ENCODE data around the gene GAPDHS. TPM values are rescaled to one million over a fixed set of nuclear protein-coding genes. Genes with fewer than 3 reads are reported as not detected.

GAPDHS gene
- not detected for total RNA-seq

GRCh38 chr19:35533201-35533821, at the start of gene GAPDHS:
Gene GAPDHS, plus strand, starts transcription at chr19:35533456. Its CDS starts 72 bp downstream, at chr19:35533528.
- no peak for ATAC-seq
- intact Hi-C loops (cut with DNase I) = no loop called here

GRCh38 chr19:35484252-35485036, 48.8 kb upstream of the GAPDHS start:
- no peak for ATAC-seq

More at GRCh38 chr19:35533201-35533821, at the start of gene GAPDHS:
- DNase-seq (ENCODE audit: low spot score) = no peak

GRCh38 chr19:35486268-35486708, 47.0 kb upstream of the GAPDHS start:
- intact Hi-C loops (cut with DNase I) = no loop called here
- no peak for ATAC-seq
- no peak for DNase-seq (ENCODE audit: low spot score)

More at GRCh38 chr19:35484252-35485036, 48.8 kb upstream of the GAPDHS start:
- no peak for DNase-seq (ENCODE audit: low spot score)
- intact Hi-C loops (cut with DNase I) = no loop called here

GRCh38 chr19:35487656-35488182, 45.5 kb upstream of the GAPDHS start:
- no peak for ATAC-seq
- intact Hi-C loops (cut with DNase I) = no loop called here
- DNase-seq (ENCODE audit: low spot score) = no peak

- ATAC-seq (no peak), DNase-seq (ENCODE audit: low spot score) (no peak)
- intact Hi-C loops (cut with DNase I) = no loop called here
Observed at GRCh38 chr19:35488677-35489076, 44.6 kb upstream of the GAPDHS start.

GRCh38 chr19:35490364-35490763, 42.9 kb upstream of the GAPDHS start, which contains the start of gene KRTDAP:
Gene KRTDAP, minus strand, starts transcription at chr19:35490464. Its CDS starts 22 bp downstream, at chr19:35490442.
- no peak for DNase-seq (ENCODE audit: low spot score)
- no peak for ATAC-seq
- intact Hi-C loops (cut with DNase I) = no loop called here

GRCh38 chr19:35491836-35492360, 41.4 kb upstream of the GAPDHS start:
- intact Hi-C loops (cut with DNase I) = no loop called here
- DNase-seq (ENCODE audit: low spot score) (no peak), ATAC-seq (no peak)

- intact Hi-C loops (cut with DNase I) = no loop called here
- DNase-seq (ENCODE audit: low spot score) (no peak), ATAC-seq (no peak)
Observed at GRCh38 chr19:35493971-35494370, 39.3 kb upstream of the GAPDHS start.

GRCh38 chr19:35495107-35496064, 37.9 kb upstream of the GAPDHS start:
- DNase-seq (ENCODE audit: low spot score) (peak; percentile 73), ATAC-seq (peak; percentile 93)
- intact Hi-C loops (cut with DNase I) = loop anchor here (5.0 kb wide), 1 partner anchor 143 kb away; no protein-coding TSS in a partner anchor

GRCh38 chr19:35497406-35497805, 35.9 kb upstream of the GAPDHS start:
- DNase-seq (ENCODE audit: low spot score) (no peak), ATAC-seq (no peak)
- intact Hi-C loops (cut with DNase I) = loop anchor here (5.0 kb wide), 1 partner anchor 145 kb away; no protein-coding TSS in a partner anchor

- DNase-seq (ENCODE audit: low spot score) (no peak), ATAC-seq (no peak)
- intact Hi-C loops (cut with DNase I) = loop anchor here (5.0 kb wide), 1 partner anchor 146 kb away; no protein-coding TSS in a partner anchor
Observed at GRCh38 chr19:35498220-35498619, 35.0 kb upstream of the GAPDHS start.

GRCh38 chr19:35498984-35499527, 34.2 kb upstream of the GAPDHS start:
- intact Hi-C loops (cut with DNase I) = loop anchor here (5.0 kb wide), 1 partner anchor 147 kb away; no protein-coding TSS in a partner anchor

GRCh38 chr19:35500611-35501010, 32.6 kb upstream of the GAPDHS start:
- ATAC-seq = no peak
- intact Hi-C loops (cut with DNase I) = no loop called here
- DNase-seq (ENCODE audit: low spot score) = no peak

More at GRCh38 chr19:35498984-35499527, 34.2 kb upstream of the GAPDHS start:
- no peak for ATAC-seq
- no peak for DNase-seq (ENCODE audit: low spot score)

GRCh38 chr19:35501684-35502083, 31.6 kb upstream of the GAPDHS start:
- DNase-seq (ENCODE audit: low spot score) (no peak), ATAC-seq (no peak)
- intact Hi-C loops (cut with DNase I) = no loop called here

GRCh38 chr19:35502751-35503150, 30.5 kb upstream of the GAPDHS start:
- DNase-seq (ENCODE audit: low spot score) (no peak), ATAC-seq (no peak)
- intact Hi-C loops (cut with DNase I) = no loop called here

- ATAC-seq = no peak
- intact Hi-C loops (cut with DNase I) = no loop called here
- no peak for DNase-seq (ENCODE audit: low spot score)
Observed at GRCh38 chr19:35506011-35506410, 27.2 kb upstream of the GAPDHS start.

GRCh38 chr19:35507561-35507960, 25.7 kb upstream of the GAPDHS start:
- intact Hi-C loops (cut with DNase I) = no loop called here
- DNase-seq (ENCODE audit: low spot score) (no peak), ATAC-seq (no peak)

GRCh38 chr19:35508129-35508528, 25.1 kb upstream of the GAPDHS start:
- DNase-seq (ENCODE audit: low spot score) (no peak), ATAC-seq (no peak)
- intact Hi-C loops (cut with DNase I) = no loop called here

All from sciatic nerve (tissue), 2 donors.